ENCODE results near the gene FNDC3B. TPM values are rescaled to one million over a fixed set of nuclear protein-coding genes. Genes with fewer than 3 reads are reported as not detected.

The FNDC3B gene
- total and polyA plus RNA-seq, 2 donors (not counting 1 experiment from before 2014, with no cell fraction given), result 1.2 to 9.2 TPM

- ChIA-PET CTCF (interaction anchor here (1.7 kb wide), 1 partner anchor 20 kb away, joined by 7 read pairs; no protein-coding TSS in a partner anchor), POLR2A (no interaction called here)
- Histone ChIP-seq H4K20me1 (ENCODE audit: control insufficient read depth, insufficient read depth, low read length, poor library complexity, severe bottlenecking) (no peaks in the 10 kb centered on the region), H3K4me3 (ENCODE audit: control extremely low read depth in 1 of 5, extremely low read depth in 1 of 5, insufficient read depth in 1 of 5, low read depth in 2 of 5, low read length in 4 of 5) (no peak overlapping the region), H3K4me2 (replicated peaks; ENCODE audit: low read depth, low read length, poor library complexity, severe bottlenecking) (no peak overlapping the region), H3K4me1 (ENCODE audit: control insufficient read depth in 2 of 2, insufficient read depth in 2 of 2, low read length in 2 of 2) (no peaks in the 10 kb centered on the region), H3K9ac (ENCODE audit: low read length) (no peak overlapping the region), H2AFZ (ENCODE audit: insufficient read depth, low read depth, low read length, poor library complexity, severe bottlenecking) (no peak overlapping the region), H3K27ac (ENCODE audit: low read length in 2 of 2) (no peak overlapping the region), H3K27me3 (replicated peaks in 1 of 4; ENCODE audit: control extremely low read depth in 1 of 4, control insufficient read depth in 3 of 4, insufficient read depth in 4 of 4, low read length in 3 of 4) (no peaks in the 10 kb centered on the region), H3K9me3 (ENCODE audit: control extremely low read depth in 1 of 3, control insufficient read depth in 2 of 3, insufficient read depth in 1 of 3, low read length in 2 of 3) (no peaks in the 10 kb centered on the region), H3K36me3 (replicated peaks in 1 of 2; ENCODE audit: control extremely low read depth in 1 of 2, control insufficient read depth in 1 of 2, extremely low read depth in 1 of 2, insufficient read depth in 2 of 2, low read length in 1 of 2) (no peaks in the 10 kb centered on the region), H3K79me2 (ENCODE audit: control insufficient read depth, insufficient read depth, low read length) (no peaks in the 10 kb centered on the region)
- Mint-ChIP-seq H3K27me3 (no peaks in the 10 kb centered on the region), H3K4me3 (no peak overlapping the region), H3K27ac (no peak overlapping the region), H3K9me3 (ENCODE audit: insufficient read depth) (no peaks in the 10 kb centered on the region), H3K4me1 (no peaks in the 10 kb centered on the region)
- ATAC-seq (ENCODE audit: low read depth) (no peak), DNase-seq (no peak)
- no peak for TF ChIP-seq CTCF (IDR thresholded peaks at IDR 0.05)
- no peak for TF ChIP-seq EZH2 (IDR thresholded peaks at IDR 0.05; ENCODE audit: borderline replicate concordance, insufficient read depth, low read depth, low read length, poor library complexity, severe bottlenecking)
- WGBS (ENCODE audit: insufficient coverage), result 96% methylated on average over 4 of the region's 6 CpGs
- intact Hi-C loops (cut with micrococcal nuclease), result no loop called here
Measured at GRCh38 chr3:172312001-172312400, 272.6 kb downstream of the FNDC3B start.

GRCh38 chr3:172312711-172313110 lies 273.3 kb downstream of the FNDC3B start:
- Mint-ChIP-seq H3K9me3 (ENCODE audit: insufficient read depth) (no peaks in the 10 kb centered on the region), H3K4me1 (no peaks in the 10 kb centered on the region), H3K27ac (no peak overlapping the region), H3K27me3 (no peaks in the 10 kb centered on the region), H3K4me3 (no peak overlapping the region)
- Histone ChIP-seq H3K4me2 (replicated peaks; ENCODE audit: low read depth, low read length, poor library complexity, severe bottlenecking) (no peak overlapping the region), H3K4me1 (ENCODE audit: control insufficient read depth in 2 of 2, insufficient read depth in 2 of 2, low read length in 2 of 2) (no peaks in the 10 kb centered on the region), H2AFZ (ENCODE audit: insufficient read depth, low read depth, low read length, poor library complexity, severe bottlenecking) (no peak overlapping the region), H3K9me3 (ENCODE audit: control extremely low read depth in 1 of 3, control insufficient read depth in 2 of 3, insufficient read depth in 1 of 3, low read length in 2 of 3) (no peaks in the 10 kb centered on the region), H3K4me3 (ENCODE audit: control extremely low read depth in 1 of 5, extremely low read depth in 1 of 5, insufficient read depth in 1 of 5, low read depth in 2 of 5, low read length in 4 of 5) (no peak overlapping the region), H3K9ac (ENCODE audit: low read length) (no peak overlapping the region), H3K79me2 (ENCODE audit: control insufficient read depth, insufficient read depth, low read length) (no peaks in the 10 kb centered on the region), H4K20me1 (ENCODE audit: control insufficient read depth, insufficient read depth, low read length, poor library complexity, severe bottlenecking) (no peaks in the 10 kb centered on the region), H3K27ac (ENCODE audit: low read length in 2 of 2) (no peak overlapping the region), H3K27me3 (replicated peaks in 1 of 4; ENCODE audit: control extremely low read depth in 1 of 4, control insufficient read depth in 3 of 4, insufficient read depth in 4 of 4, low read length in 3 of 4) (no peaks in the 10 kb centered on the region), H3K36me3 (replicated peaks in 1 of 2; ENCODE audit: control extremely low read depth in 1 of 2, control insufficient read depth in 1 of 2, extremely low read depth in 1 of 2, insufficient read depth in 2 of 2, low read length in 1 of 2) (no peaks in the 10 kb centered on the region)
- DNase-seq (no peak), ATAC-seq (ENCODE audit: low read depth) (no peak)
- intact Hi-C loops (cut with micrococcal nuclease), result no loop called here
- WGBS (ENCODE audit: insufficient coverage), result 92% methylated on average over 2 of the region's 5 CpGs
- CTCF ChIA-PET, result interaction anchor here (1.7 kb wide), 1 partner anchor 20 kb away, joined by 7 read pairs; no protein-coding TSS in a partner anchor
- TF ChIP-seq EZH2 (IDR thresholded peaks at IDR 0.05; ENCODE audit: borderline replicate concordance, insufficient read depth, low read depth, low read length, poor library complexity, severe bottlenecking), result no peak
- no peak for TF ChIP-seq CTCF (IDR thresholded peaks at IDR 0.05)
- POLR2A ChIA-PET, result no interaction called here

Measured in B cell (primary cell).